Measurements from ENCODE around the gene ITGB3BP.

GRCh38 chr1:63458750-63459149 lies 64.3 kb downstream of the ITGB3BP start:
- TF ChIP-seq CTCF (IDR thresholded peaks at IDR 0.05): no peak
- no peak for TF ChIP-seq POLR2A (IDR thresholded peaks at IDR 0.05)

Data from Peyer's patch (tissue), 4 donors.